OCI-M1 (cell line): Measurements from ENCODE around the gene E2F8.
"Not testable (repeated sequence)": the region's sequence is repeated elsewhere in the genome, so short reads cannot be mapped to it uniquely, and the experiment has no call there.

Source experiments
- DNase-seq: peaks from one replicate; lab custom pipeline; 2025; lab: John Stamatoyannopoulos, UW

Gene E2F8

GRCh38 chr11:19240420-19241259 is at the start of gene E2F8:
TSS of gene E2F8 (minus strand) at chr11:19240945. CDS start at chr11:19240121, 824 bp downstream.
- peak; percentile 98 for DNase-seq

GRCh38 chr11:19290356-19290755 is 49.6 kb upstream of the E2F8 start:
- no peak for DNase-seq

GRCh38 chr11:19288256-19288655 is 47.5 kb upstream of the E2F8 start:
- DNase-seq = no peak

GRCh38 chr11:19286411-19286810 is 45.7 kb upstream of the E2F8 start:
- DNase-seq = no peak

- no peak for DNase-seq
Observed at GRCh38 chr11:19284881-19285280, 44.1 kb upstream of the E2F8 start.

GRCh38 chr11:19283991-19284390 is 43.2 kb upstream of the E2F8 start:
- no peak for DNase-seq

- no peak for DNase-seq
Observed at GRCh38 chr11:19281555-19281954, 40.8 kb upstream of the E2F8 start.

GRCh38 chr11:19281041-19281440 is 40.3 kb upstream of the E2F8 start:
- no peak for DNase-seq

GRCh38 chr11:19279451-19279850 is 38.7 kb upstream of the E2F8 start:
- no peak for DNase-seq

- peak; percentile 5 for DNase-seq
Observed at GRCh38 chr11:19276859-19277808, 36.4 kb upstream of the E2F8 start.

- DNase-seq = no peak
Observed at GRCh38 chr11:19275496-19275895, 34.8 kb upstream of the E2F8 start.

GRCh38 chr11:19273219-19273618 is 32.5 kb upstream of the E2F8 start:
- not testable (repeated sequence) for DNase-seq

GRCh38 chr11:19268909-19269308 is 28.2 kb upstream of the E2F8 start:
- no peak for DNase-seq

- no peak for DNase-seq
Observed at GRCh38 chr11:19267567-19267966, 26.8 kb upstream of the E2F8 start.

- DNase-seq = no peak
Observed at GRCh38 chr11:19263333-19263732, 22.6 kb upstream of the E2F8 start.

GRCh38 chr11:19259487-19260345 is 19.0 kb upstream of the E2F8 start:
- peak; percentile 85 for DNase-seq

- DNase-seq = no peak
Observed at GRCh38 chr11:19258641-19259230, 18.0 kb upstream of the E2F8 start.

GRCh38 chr11:19254441-19254840 is 13.7 kb upstream of the E2F8 start:
- not testable (repeated sequence) for DNase-seq

GRCh38 chr11:19253817-19254216 is 13.1 kb upstream of the E2F8 start:
- DNase-seq = peak; percentile 58

GRCh38 chr11:19253153-19253745 is 12.5 kb upstream of the E2F8 start:
- DNase-seq = no peak
